HG02970 (cell line): ENCODE data around the gene STRIT1.
"Not testable (repeated sequence)": the region's sequence is repeated elsewhere in the genome, so short reads cannot be mapped to it uniquely, and the experiment has no call there.

Experiments
- ATAC-seq: cut with Tn5 transposase; IDR thresholded peaks from one replicate; pipeline ENCODE4 v1.9.1; 2021; ENCODE audit warnings: mild to moderate bottlenecking, moderate library complexity, moderate number of reproducible peaks; ENCODE audit not compliant: unreplicated experiment, low FRiP score

Gene STRIT1

GRCh38 chr3:155274435-155274834 is 19.0 kb downstream of the STRIT1 start:
- ATAC-seq = not testable (repeated sequence)

- ATAC-seq = no peak
These were observed 22.2 kb downstream of the STRIT1 start for GRCh38 chr3:155271343-155271613.

- ATAC-seq = no peak
These were observed 22.8 kb downstream of the STRIT1 start for GRCh38 chr3:155270485-155271342.

GRCh38 chr3:155270063-155270462 is 23.4 kb downstream of the STRIT1 start:
- ATAC-seq = no peak

- ATAC-seq = not testable (repeated sequence)
These were observed 30.6 kb downstream of the STRIT1 start for GRCh38 chr3:155262855-155263254.

- ATAC-seq = no peak
These were observed 31.2 kb downstream of the STRIT1 start for GRCh38 chr3:155262295-155262694.

- ATAC-seq = no peak
These were observed 39.0 kb downstream of the STRIT1 start for GRCh38 chr3:155254445-155254844.

GRCh38 chr3:155252535-155252934 is 40.9 kb downstream of the STRIT1 start:
- no peak for ATAC-seq

GRCh38 chr3:155252021-155252420 is 41.5 kb downstream of the STRIT1 start:
- ATAC-seq = no peak

GRCh38 chr3:155248531-155249187 is 44.8 kb downstream of the STRIT1 start:
- no peak for ATAC-seq

GRCh38 chr3:155244699-155245098 is 48.8 kb downstream of the STRIT1 start:
- no peak for ATAC-seq

GRCh38 chr3:155244216-155244615 is 49.3 kb downstream of the STRIT1 start:
- ATAC-seq = no peak

GRCh38 chr3:155243512-155243921 is 50.0 kb downstream of the STRIT1 start:
- ATAC-seq = no peak

GRCh38 chr3:155242342-155242741 is 51.1 kb downstream of the STRIT1 start:
- ATAC-seq = no peak

- ATAC-seq = no peak
These were observed 51.9 kb downstream of the STRIT1 start for GRCh38 chr3:155241579-155241978.
